ENCODE results near the gene FLNB. TPM values are rescaled to one million over a fixed set of nuclear protein-coding genes. Genes with fewer than 3 reads are reported as not detected.
"Not testable (repeated sequence)": the region's sequence is repeated elsewhere in the genome, so short reads cannot be mapped to it uniquely, and the experiment has no call there.

The FLNB gene
- total RNA-seq, 2 experiments from 2014 or later, result 23.1 to 26.0 TPM

GRCh38 chr3:57985176-57985983 lies 22.8 kb upstream of the FLNB start:
- ChIA-PET POLR2A (no interaction called here), CTCF (no interaction called here)
- intact Hi-C loops (cut with micrococcal nuclease), result loop anchor here (10.0 kb wide), 1 partner anchor 231 kb away; the partner anchor contains the start of gene SLMAP
- H3K4me1 Mint-ChIP-seq (ENCODE audit: low read depth), result peaks cover 20% of the 10 kb centered on the region
- no peak for DNase-seq
- no peaks in the 10 kb centered on the region for H3K9me3 Mint-ChIP-seq
- no peak overlapping the region for H3K4me3 Mint-ChIP-seq
- no peaks in the 10 kb centered on the region for H3K27me3 Mint-ChIP-seq
- no peaks in the 10 kb centered on the region for H3K36me3 Mint-ChIP-seq
- H3K27ac Mint-ChIP-seq, result no peak overlapping the region

GRCh38 chr3:57985984-57986246 lies 22.3 kb upstream of the FLNB start:
- no peaks in the 10 kb centered on the region for H3K36me3 Mint-ChIP-seq
- ChIA-PET POLR2A (no interaction called here), CTCF (no interaction called here)
- intact Hi-C loops (cut with micrococcal nuclease), result loop anchor here (10.0 kb wide), 1 partner anchor 231 kb away; the partner anchor contains the start of gene SLMAP
- H3K27ac Mint-ChIP-seq, result no peak overlapping the region
- H3K4me1 Mint-ChIP-seq (ENCODE audit: low read depth), result peaks cover 20% of the 10 kb centered on the region
- no peaks in the 10 kb centered on the region for H3K9me3 Mint-ChIP-seq
- H3K4me3 Mint-ChIP-seq, result no peak overlapping the region
- DNase-seq, result no peak
- H3K27me3 Mint-ChIP-seq, result no peaks in the 10 kb centered on the region

GRCh38 chr3:57986261-57986660 lies 22.0 kb upstream of the FLNB start:
- POLR2A ChIA-PET, result no interaction called here

GRCh38 chr3:57989198-57989597 lies 19.0 kb upstream of the FLNB start:
- POLR2A ChIA-PET; DNase-seq; H3K27me3 Mint-ChIP-seq; H3K36me3 Mint-ChIP-seq; H3K9me3 Mint-ChIP-seq; CTCF ChIA-PET; H3K27ac Mint-ChIP-seq; H3K4me3 Mint-ChIP-seq; H3K4me1 Mint-ChIP-seq (ENCODE audit: low read depth): not testable (repeated sequence)
- intact Hi-C loops (cut with micrococcal nuclease), result loop anchor here (10.0 kb wide), 1 partner anchor 234 kb away; the partner anchor contains the start of gene SLMAP

More at GRCh38 chr3:57986261-57986660, 22.0 kb upstream of the FLNB start:
- intact Hi-C loops (cut with micrococcal nuclease), result loop anchor here (10.0 kb wide), 1 partner anchor 231 kb away; the partner anchor contains the start of gene SLMAP
- Mint-ChIP-seq H3K36me3 (no peaks in the 10 kb centered on the region), H3K9me3 (no peaks in the 10 kb centered on the region), H3K4me1 (ENCODE audit: low read depth) (peaks cover 20% of the 10 kb centered on the region), H3K4me3 (no peak overlapping the region), H3K27me3 (no peaks in the 10 kb centered on the region), H3K27ac (no peak overlapping the region)
- no peak for DNase-seq
- CTCF ChIA-PET, result no interaction called here

GRCh38 chr3:57989646-57990045 lies 18.6 kb upstream of the FLNB start:
- Mint-ChIP-seq H3K36me3 (no peaks in the 10 kb centered on the region), H3K4me3 (no peak overlapping the region), H3K4me1 (ENCODE audit: low read depth) (peaks cover 1% of the 10 kb centered on the region), H3K27ac (no peak overlapping the region), H3K9me3 (no peaks in the 10 kb centered on the region), H3K27me3 (no peaks in the 10 kb centered on the region)
- DNase-seq, result no peak
- ChIA-PET CTCF (no interaction called here), POLR2A (no interaction called here)
- intact Hi-C loops (cut with micrococcal nuclease), result loop anchor here (10.0 kb wide), 1 partner anchor 235 kb away; the partner anchor contains the start of gene SLMAP

- intact Hi-C loops (cut with micrococcal nuclease), result no loop called here
- H3K9me3 Mint-ChIP-seq, result no peaks in the 10 kb centered on the region
- no peaks in the 10 kb centered on the region for H3K4me1 Mint-ChIP-seq (ENCODE audit: low read depth)
- POLR2A ChIA-PET, result no interaction called here
- CTCF ChIA-PET, result no interaction called here
- H3K36me3 Mint-ChIP-seq, result no peaks in the 10 kb centered on the region
- no peak overlapping the region for H3K27ac Mint-ChIP-seq
- H3K4me3 Mint-ChIP-seq, result no peak overlapping the region
- DNase-seq, result no peak
- no peaks in the 10 kb centered on the region for H3K27me3 Mint-ChIP-seq
These were observed 15.6 kb upstream of the FLNB start for GRCh38 chr3:57992452-57993213.

- DNase-seq, result no peak
- no peaks in the 10 kb centered on the region for H3K27me3 Mint-ChIP-seq
- intact Hi-C loops (cut with micrococcal nuclease), result loop anchor here (1.0 kb wide), 1 partner anchor 14 kb away; no protein-coding TSS in a partner anchor
- H3K9me3 Mint-ChIP-seq, result no peaks in the 10 kb centered on the region
- H3K27ac Mint-ChIP-seq, result no peak overlapping the region
- ChIA-PET CTCF (interaction anchor here (0.9 to 1.7 kb wide), 6 partner anchors 9 to 308 kb away, joined by 3 to 6 read pairs (median 3); partner anchors contain the start of genes FLNB, HTD2 and RPP14), POLR2A (no interaction called here)
- peak overlapping the region; percentile 39 for H3K4me3 Mint-ChIP-seq
- peaks cover 10% of the 10 kb centered on the region for H3K4me1 Mint-ChIP-seq (ENCODE audit: low read depth)
- H3K36me3 Mint-ChIP-seq, result no peaks in the 10 kb centered on the region
These were observed 9.6 kb upstream of the FLNB start for GRCh38 chr3:57998366-57999283.

GRCh38 chr3:57999417-58000115 lies 8.7 kb upstream of the FLNB start:
- no peak for DNase-seq
- no peaks in the 10 kb centered on the region for H3K36me3 Mint-ChIP-seq
- intact Hi-C loops (cut with micrococcal nuclease), result no loop called here
- no peak overlapping the region for H3K27ac Mint-ChIP-seq
- H3K4me3 Mint-ChIP-seq, result no peak overlapping the region
- H3K27me3 Mint-ChIP-seq, result no peaks in the 10 kb centered on the region
- no peaks in the 10 kb centered on the region for H3K9me3 Mint-ChIP-seq
- CTCF ChIA-PET, result interaction anchor here (0.9 to 1.3 kb wide), 4 partner anchors 8 to 168 kb away, joined by 3 to 6 read pairs (median 3); partner anchors contain the start of gene FLNB
- peaks cover 10% of the 10 kb centered on the region for H3K4me1 Mint-ChIP-seq (ENCODE audit: low read depth)
- POLR2A ChIA-PET, result no interaction called here

- no peaks in the 10 kb centered on the region for H3K27me3 Mint-ChIP-seq
- CTCF ChIA-PET, result interaction anchor here (1.0 to 1.2 kb wide), 2 partner anchors 167 to 168 kb away, joined by 3 read pairs; no protein-coding TSS in a partner anchor
- no peak overlapping the region for H3K4me3 Mint-ChIP-seq
- POLR2A ChIA-PET, result interaction anchor here (0.6 kb wide), 1 partner anchor 224 kb away, joined by 4 read pairs; no protein-coding TSS in a partner anchor
- no peak overlapping the region for H3K27ac Mint-ChIP-seq
- DNase-seq, result no peak
- H3K9me3 Mint-ChIP-seq, result no peaks in the 10 kb centered on the region
- H3K36me3 Mint-ChIP-seq, result no peaks in the 10 kb centered on the region
- H3K4me1 Mint-ChIP-seq (ENCODE audit: low read depth), result peaks cover 10% of the 10 kb centered on the region
- intact Hi-C loops (cut with micrococcal nuclease), result no loop called here
These were observed 7.7 kb upstream of the FLNB start for GRCh38 chr3:58000306-58001085.

- POLR2A ChIA-PET, result no interaction called here
- H3K4me3 Mint-ChIP-seq, result no peak overlapping the region
- intact Hi-C loops (cut with micrococcal nuclease), result no loop called here
- peaks cover 10% of the 10 kb centered on the region for H3K4me1 Mint-ChIP-seq (ENCODE audit: low read depth)
- H3K36me3 Mint-ChIP-seq, result no peaks in the 10 kb centered on the region
- no peak for DNase-seq
- H3K27ac Mint-ChIP-seq, result no peak overlapping the region
- CTCF ChIA-PET, result interaction anchor here (1.0 to 1.2 kb wide), 2 partner anchors 166 to 167 kb away, joined by 3 read pairs; no protein-coding TSS in a partner anchor
- H3K27me3 Mint-ChIP-seq, result no peaks in the 10 kb centered on the region
- H3K9me3 Mint-ChIP-seq, result no peaks in the 10 kb centered on the region
These were observed 7.1 kb upstream of the FLNB start for GRCh38 chr3:58001086-58001467.

- Mint-ChIP-seq H3K4me1 (ENCODE audit: low read depth) (peaks cover 10% of the 10 kb centered on the region), H3K27ac (no peak overlapping the region), H3K27me3 (no peaks in the 10 kb centered on the region), H3K4me3 (no peak overlapping the region), H3K9me3 (no peaks in the 10 kb centered on the region), H3K36me3 (no peaks in the 10 kb centered on the region)
- POLR2A ChIA-PET, result no interaction called here
- DNase-seq, result no peak
- CTCF ChIA-PET, result interaction anchor here (1.2 kb wide), 1 partner anchor 166 kb away, joined by 3 read pairs; no protein-coding TSS in a partner anchor
- intact Hi-C loops (cut with micrococcal nuclease), result no loop called here
These were observed 6.2 kb upstream of the FLNB start for GRCh38 chr3:58001979-58002378.

Data from activated CD4-positive, alpha-beta memory T cell treated with anti-CD3 and anti-CD28 coated beads for 36 hours (primary cell).